LNCaP clone FGC (cell line): ENCODE measurements around the gene PLS1.
A peak's percentile ranks its signal among the peaks of the same experiment; 100 is the strongest.

Source experiments
- DNase-seq: peaks from one replicate; pipeline ENCODE4 v3.0.0-alpha.2; 2011; ENCODE audit warnings: low read depth
- H3K4me3 ChIP-seq: 2 replicates; pipeline ENCODE4 v1.5.1; 2011; ENCODE audit warnings: mild to moderate bottlenecking, low read depth, low read length, control low read depth
- CTCF ChIP-seq: IDR thresholded peaks from 2 replicates; pipeline ENCODE4 v1.5.1; 2012; ENCODE audit warnings: mild to moderate bottlenecking; ENCODE audit not compliant: control insufficient read depth, insufficient read depth; ENCODE audit errors: extremely low read depth

PLS1 gene

DNA sequence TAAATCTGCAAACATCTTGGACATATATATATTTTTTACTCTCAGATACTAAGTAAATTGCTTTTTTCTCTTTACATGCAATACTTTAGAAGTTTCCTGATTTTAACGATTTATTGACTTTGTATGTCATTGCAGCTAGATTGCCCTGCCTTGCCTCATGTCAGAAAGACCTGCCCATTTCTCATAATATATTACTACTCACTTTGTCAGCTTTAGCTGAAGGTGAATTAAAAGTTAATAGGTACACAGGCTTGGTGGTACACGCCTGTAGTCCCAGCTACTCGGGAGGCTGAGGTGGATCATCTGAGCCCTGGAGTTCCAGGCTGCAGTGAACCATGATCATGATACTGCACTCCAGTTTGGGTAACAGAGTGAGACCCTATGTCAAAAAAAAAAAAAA, 52.8 kb downstream of the PLS1 start:
- TF ChIP-seq CTCF = no peak
- no peak for DNase-seq
- no peak overlapping the region for H3K4me3 ChIP-seq

GRCh38 chr3:142650001-142650693, 54.0 kb downstream of the PLS1 start:
- DNase-seq = peak; percentile 17
- H3K4me3 ChIP-seq = no peak overlapping the region
- no peak for TF ChIP-seq CTCF

- TF ChIP-seq CTCF = no peak
- no peak overlapping the region for H3K4me3 ChIP-seq
- no peak for DNase-seq
These were observed 55.5 kb downstream of the PLS1 start for GRCh38 chr3:142651711-142652110.

DNA sequence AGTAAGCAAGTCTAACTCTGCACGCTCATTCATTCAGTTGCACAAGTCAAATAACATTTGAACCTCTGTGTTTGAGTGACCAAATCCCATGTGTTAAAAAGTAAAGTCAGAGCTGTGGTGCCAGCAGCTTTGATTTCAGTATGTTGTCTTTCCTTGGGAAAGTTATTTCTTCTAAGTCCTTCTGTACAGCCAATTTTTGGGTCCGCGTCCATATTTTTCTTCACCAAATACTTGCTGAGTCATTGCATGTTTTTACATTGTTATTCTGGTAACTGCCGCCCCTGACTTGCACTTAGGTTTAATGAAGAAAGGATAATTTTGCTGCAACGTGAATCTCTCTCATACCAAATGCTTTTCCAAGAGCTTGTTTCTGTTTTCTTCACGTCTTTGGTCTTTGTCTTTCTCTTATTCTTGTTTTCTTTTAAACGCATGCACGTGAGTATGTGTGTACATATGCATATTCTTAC, 56.7 kb downstream of the PLS1 start:
- no peak for DNase-seq
- no peak for TF ChIP-seq CTCF

DNA sequence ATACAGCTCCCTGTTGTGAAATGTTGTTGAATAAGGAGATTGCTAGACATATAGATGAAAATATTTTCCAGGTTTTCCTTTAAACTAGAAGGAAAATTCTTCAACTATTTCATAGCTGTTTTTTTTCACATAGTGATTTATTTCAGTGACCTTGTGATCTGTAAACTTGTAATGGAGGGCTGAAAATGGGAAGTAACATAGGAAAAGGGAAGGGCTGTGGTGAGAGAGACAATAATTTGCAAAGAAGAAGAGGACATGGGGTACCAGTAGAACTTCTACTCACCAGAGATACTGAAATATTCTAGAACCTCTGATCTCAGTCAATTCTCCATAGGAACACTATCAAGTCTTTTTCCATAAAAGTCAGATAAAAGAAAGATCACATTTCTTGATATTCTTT, 60.4 kb downstream of the PLS1 start:
- no peak for TF ChIP-seq CTCF
- H3K4me3 ChIP-seq = no peak overlapping the region
- DNase-seq = no peak

More for the DNA sequence above, 56.7 kb downstream of the PLS1 start:
- H3K4me3 ChIP-seq = no peak overlapping the region

DNA sequence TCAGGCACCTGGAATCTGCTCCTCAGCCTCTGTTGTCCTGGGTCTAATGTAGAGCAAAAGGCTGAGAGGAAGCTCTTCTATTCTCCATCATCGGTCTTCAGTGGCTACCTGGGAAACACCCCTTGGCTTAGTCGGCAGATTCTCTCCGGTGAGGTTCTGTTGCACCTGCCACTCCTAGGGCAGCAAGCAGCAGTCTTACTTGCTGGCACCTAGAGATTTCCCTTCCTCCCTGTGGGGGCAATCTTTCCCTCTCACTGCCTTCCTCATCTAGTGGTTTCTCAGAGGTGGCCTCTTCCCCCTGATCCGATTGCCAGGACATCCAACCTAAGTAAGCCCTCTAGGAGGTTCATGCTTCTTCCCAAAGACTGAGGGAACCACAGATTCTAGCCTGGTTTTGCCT, 60.8 kb downstream of the PLS1 start:
- DNase-seq = no peak
- H3K4me3 ChIP-seq = no peak overlapping the region
- TF ChIP-seq CTCF = no peak

- H3K4me3 ChIP-seq = no peak overlapping the region
These were observed 64.2 kb downstream of the PLS1 start for GRCh38 chr3:142660383-142660782.

More at GRCh38 chr3:142660383-142660782, 64.2 kb downstream of the PLS1 start:
- no peak for TF ChIP-seq CTCF
- no peak for DNase-seq
